ENCODE measurements around the gene SPECC1L.
"Not testable (repeated sequence)": the region's sequence is repeated elsewhere in the genome, so short reads cannot be mapped to it uniquely, and the experiment has no call there.

Gene SPECC1L

DNA sequence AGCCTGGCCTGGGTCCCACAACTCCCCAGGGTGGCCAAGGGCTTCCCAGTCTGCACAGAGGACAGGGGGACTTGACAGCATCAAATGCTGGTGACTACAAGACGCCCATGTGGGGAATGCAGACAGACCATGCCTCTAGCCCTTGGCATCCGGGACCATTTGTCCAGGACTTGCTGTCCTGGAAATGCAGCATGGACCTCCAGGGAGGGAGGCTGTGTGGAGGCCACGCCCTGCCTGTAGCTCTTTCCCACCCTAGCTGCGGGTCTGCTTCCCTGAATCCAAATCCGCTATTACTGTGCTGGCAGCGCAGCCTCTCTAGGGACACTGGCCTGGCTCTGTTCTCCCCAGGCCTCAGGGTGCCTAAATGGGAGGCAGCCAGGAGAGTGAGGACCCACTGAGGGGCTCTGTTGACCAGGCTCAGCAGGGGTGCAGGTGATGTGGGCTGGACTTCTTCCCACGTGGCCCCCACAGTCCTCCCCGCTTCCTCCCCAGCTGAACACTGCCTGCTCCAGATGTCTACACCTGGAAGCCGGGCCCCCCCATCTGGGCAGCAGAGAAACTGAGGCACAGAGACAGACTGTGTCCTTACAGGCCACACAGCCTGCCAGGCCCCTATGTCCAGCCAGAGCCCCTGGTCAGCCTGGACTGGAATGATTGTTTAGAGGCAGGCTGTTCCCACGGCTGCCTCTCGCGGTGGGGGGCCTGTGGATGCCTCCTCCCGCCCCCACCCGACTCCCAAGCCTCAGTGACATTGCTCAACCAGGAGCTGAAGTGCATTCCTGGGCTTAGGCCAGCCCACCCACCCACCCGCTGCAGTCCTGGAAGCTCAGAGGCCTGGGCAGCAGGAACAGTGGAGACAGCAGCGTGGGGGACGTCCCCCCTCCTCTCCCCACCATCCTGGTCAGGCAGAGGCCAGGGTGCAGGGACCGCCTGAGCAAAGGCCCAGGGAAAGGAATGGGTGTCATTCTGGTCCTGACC is 24.8 kb upstream of the SPECC1L start:
- not testable (repeated sequence) for DNase-seq

DNA sequence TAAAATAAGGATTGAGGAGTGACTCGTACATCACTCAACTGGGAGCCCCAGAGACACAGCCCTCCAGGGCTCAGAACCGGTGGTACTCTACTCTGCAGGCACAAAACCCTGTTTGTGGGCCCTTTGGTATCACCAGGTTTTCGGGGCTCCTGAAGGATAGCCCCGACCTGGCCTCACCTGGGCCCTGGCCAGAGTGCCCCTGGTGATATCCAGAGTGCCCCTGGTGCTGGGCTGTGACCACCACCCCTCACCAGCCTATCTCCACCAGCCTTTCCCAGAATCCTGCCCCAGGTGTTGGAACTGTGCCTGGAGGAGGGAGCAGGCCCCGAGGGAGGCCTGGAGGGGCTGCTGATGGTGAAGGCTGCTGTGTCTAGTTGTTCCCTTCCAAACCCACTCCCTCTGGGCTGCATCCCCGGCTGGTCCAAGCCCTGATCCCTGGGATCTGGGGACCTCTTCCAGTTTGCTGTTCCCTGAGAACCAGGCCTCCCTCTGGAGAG is 23.6 kb upstream of the SPECC1L start:
- no peak for DNase-seq

DNA sequence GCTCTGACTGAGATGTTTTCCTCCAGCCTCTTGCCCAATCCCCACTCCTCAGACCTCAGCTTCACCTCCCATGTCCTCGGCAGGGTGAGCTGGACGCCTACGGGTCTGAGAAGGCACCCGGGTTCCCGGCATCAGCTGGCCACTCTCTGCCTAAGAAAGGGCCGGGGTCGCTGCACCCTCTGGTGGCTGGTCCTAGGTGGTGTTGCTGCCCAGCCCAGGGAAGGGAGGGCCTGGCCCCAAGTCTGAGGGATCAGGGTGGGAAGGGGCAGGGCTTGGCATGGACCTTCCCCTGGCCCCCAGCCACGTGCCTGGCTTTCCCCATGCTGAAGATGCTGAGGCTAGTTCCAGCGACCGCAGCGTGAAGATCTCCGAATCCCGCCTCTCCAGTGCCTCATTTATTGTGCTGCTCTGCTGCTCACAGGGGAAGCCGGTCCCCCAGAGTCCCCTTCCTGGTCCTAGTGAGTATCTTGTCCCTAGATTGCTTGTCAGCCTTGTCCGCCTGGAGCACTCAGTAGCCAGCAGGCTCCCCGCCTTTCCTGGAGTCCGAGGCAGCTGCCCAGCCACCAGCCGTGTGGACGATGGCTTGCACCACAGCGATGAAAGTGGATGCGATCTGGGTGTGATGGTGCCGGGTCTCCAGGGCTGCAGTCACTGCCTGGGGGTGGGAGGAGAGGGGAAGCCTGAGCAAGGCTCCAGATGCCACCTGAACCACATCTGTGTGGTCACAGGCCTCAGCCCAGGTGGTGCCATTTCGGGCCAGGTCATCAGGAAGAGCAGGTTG is 22.9 kb upstream of the SPECC1L start:
- DNase-seq: peak; percentile 69

DNA sequence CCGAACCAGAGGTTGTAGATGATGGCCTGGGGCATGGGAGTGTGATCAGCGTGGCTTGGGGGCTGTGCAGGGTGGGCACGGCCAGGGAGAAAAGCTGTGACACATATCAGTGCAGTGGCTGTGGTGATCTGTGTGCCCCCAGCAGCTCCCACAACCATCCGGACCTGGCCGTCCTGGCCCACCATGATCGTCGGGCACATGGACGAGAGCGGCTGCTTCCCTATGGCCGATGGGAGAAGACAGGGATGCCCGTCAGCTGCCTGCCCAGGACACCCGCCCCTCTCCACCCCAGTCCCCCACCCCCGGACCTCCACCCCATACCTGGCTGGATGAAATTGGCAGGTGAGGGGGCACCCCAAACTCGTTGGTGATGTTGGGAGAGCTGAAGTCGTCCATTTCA is 22.0 kb upstream of the SPECC1L start:
- DNase-seq: not testable (repeated sequence)

DNA sequence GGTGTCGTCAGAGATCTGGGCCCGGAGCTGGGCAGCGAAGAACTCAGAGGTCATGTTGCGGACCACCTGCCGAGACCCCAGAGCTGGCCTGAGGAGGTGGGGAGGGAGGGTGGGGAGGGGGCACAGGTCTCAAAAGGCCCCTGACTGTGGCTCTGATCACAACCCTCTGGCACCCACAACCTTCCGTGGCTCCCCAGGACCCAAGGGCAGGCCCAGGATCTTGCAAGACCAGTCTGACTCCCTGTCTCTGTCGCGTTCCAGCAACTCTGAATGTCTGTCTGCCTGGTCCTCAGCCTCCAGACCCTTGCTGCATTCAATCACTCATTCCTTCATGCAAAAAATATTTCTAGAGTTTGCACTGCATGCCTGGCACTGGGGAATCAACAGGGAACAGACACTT is 21.2 kb upstream of the SPECC1L start:
- not testable (repeated sequence) for DNase-seq

DNA sequence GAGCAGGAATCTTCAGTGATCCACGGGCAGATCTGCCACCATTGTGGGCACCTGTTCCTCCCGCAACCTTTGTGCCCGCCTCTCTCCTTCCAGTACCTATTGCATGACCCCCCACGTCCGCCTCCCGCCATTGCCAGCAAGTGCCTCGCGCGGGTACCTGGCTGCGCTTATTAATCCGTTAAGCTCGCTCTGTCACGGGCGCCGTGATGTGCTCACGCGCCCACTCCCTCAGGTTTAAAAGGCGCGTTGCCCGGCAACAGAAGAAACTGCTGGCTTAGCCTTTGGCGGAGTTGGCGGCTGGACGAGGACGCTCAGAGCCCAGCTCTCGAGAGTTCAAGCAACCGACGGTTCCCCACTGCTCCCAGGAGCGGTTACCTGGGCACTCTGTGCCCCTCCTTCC is 19.3 kb upstream of the SPECC1L start:
- DNase-seq: not testable (repeated sequence)

DNA sequence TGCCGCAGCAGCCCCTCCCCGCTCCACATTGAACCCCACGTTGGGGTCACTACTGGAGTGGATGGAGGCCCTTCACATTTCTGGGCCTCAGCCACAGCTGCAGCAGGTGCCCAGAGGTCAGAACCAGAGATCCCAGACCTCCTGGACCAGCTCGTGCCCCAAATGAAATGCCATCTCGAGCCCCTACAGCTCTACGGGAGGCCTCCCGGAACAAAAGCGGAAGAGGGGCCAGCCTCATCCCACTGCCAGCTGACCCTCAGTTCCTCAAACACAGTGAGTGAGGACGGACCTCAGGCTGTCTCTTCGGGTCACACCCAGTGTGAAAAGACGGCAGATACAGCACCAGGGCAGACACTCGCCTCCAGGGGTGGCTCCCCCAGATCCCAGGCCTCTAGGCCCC is 17.5 kb upstream of the SPECC1L start:
- not testable (repeated sequence) for DNase-seq

DNA sequence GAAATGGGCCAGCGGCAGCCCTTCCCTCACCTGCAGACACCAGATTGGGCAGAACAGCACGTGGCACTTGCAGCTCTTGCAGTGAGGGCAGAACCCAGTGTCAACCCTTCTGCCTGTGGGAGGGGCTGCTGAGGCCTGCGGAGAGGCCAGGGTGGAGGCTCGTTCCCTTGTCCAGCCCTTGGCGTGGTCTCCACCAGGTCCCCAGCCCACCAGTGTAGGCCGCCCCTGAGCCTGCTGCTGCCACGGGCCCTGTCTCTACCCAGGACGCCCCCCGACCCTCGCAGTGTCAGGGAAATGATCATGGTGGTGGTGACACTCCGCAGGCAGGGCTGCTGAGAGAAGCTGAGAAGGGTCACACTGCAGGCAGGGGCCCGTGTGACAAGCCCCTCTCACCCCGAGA is 14.5 kb upstream of the SPECC1L start:
- DNase-seq: not testable (repeated sequence)

DNA sequence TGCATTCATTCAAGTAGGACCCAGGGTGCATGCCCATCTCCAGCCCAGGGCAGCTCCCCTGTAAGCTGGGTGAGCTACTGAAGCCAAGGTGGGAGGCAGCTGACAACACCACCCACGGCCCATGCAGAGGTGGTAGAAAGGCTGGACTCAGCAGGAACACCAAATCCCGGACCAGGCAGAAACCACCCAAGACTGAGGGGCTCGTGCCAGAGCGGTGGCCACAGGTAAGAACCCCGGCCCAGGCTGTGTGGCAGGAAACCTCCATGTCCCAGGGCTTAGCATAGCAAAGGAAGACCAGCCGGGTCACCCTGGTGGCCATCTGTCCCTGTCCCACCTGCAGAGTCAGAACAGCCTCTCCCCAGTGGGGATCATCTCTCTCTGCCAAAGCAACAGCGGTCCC is 13.9 kb upstream of the SPECC1L start:
- DNase-seq: not testable (repeated sequence)

DNA sequence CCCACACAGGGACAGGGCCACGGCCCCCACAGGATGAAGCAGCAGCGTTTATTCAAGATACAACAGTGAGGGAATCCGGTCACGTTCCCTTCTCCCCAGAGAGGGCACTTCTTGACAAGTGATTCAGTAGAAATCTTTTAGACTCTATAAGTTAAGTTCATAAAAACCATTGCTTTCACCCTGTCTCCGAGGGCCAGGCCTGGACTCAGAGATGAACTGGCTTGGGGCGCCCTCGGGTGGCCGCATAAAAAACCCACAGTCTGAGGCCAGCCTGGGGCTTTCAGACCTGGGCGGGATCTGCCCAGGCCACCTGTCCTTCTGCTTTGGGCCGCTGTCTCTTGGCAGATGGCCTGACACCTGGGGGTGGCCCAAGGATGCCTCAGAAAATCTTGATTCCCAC is 11.2 kb upstream of the SPECC1L start:
- DNase-seq: peak; percentile 82

DNA sequence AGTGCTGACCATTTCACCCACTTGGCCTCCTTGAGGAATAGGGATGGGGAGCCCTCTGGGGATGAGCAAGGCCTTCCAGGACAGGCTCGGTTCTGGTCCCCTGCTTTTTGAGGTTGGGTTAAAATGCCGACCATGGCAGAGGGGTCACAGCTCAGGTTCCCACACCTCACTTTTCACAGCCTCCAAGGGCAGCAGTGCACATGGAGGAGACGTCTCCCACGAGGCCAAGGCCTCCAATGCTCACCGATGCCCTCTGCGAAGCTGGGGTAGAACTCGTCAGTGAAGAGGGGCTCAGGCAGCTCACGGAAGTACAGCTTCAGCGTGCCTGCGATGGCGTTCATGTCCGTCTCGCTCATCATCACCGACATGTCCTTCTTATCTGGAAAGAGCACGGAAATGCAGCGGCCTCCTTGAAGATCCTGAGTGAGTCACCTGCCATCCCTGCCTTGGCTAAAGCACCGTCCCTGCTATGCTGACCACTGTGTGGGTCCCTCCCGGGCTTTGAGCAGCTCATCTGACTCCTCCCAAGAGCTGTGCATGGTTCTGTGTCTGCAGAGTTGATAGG is 8.4 kb upstream of the SPECC1L start:
- DNase-seq: not testable (repeated sequence)

DNA sequence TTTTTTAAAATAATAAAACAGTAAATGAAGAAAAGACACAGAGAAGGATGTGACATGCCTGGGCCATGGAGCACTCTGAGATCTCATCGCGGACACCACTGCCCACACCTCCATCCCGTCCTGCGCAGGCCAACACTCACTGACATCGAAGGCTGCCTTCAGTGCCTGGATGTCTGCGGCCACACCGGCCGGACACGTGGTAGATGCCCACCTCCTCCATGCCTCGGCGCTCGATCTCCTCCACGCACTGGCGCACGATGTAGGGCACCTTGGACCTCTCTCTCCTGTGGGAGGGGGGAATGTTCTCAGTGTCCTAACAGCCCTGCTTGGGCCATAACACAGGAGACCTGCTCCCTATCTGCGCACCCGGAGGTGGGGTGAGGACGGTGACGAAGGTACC is 7.2 kb upstream of the SPECC1L start:
- not testable (repeated sequence) for DNase-seq

DNA sequence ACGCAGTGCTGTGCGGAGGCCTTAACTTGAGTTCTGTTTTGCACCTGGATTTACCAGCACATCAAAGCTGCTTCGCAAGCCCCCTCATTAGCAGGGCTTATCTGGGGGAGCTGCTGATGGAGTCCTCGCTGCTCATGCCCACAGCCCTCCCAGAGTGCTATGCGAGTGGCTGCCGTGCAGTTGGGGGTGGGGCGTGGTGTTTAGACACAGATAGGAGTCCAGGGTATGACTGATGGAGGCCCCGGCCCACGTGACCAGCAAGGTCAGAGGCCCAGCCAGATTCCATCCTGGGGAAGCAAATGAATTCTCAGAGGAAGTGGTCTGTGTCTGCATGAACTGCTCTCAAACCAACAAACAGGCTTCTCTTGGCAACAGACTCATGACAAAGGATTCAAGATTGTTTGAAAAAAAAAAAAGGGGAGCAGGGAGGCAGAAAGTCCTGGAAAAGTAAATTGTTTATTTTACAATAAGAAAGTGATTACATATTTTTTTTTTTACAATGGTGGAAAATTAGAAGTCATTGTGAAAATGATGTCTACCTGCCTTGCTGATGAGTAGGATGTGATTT is 6.2 kb upstream of the SPECC1L start:
- not testable (repeated sequence) for DNase-seq

DNA sequence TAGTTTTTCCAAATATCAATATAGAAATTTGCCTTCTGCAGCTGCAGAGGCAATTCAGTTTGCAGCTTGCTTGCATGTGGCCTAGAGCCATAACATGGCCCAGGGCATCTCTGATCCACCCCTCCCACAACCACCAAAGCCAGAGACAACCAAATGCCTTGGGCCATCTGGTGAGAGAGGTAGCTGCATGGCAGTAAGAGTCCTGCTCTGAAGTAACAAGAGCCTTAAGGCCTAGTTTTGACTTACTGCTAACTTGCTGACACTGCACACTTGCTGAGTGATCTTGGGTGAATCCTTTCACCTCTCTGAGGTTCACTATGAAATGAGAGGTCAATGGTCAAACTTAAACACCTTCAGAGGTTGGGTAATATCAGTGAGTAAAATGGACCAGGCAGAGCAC is 4.9 kb upstream of the SPECC1L start:
- DNase-seq: no peak

DNA sequence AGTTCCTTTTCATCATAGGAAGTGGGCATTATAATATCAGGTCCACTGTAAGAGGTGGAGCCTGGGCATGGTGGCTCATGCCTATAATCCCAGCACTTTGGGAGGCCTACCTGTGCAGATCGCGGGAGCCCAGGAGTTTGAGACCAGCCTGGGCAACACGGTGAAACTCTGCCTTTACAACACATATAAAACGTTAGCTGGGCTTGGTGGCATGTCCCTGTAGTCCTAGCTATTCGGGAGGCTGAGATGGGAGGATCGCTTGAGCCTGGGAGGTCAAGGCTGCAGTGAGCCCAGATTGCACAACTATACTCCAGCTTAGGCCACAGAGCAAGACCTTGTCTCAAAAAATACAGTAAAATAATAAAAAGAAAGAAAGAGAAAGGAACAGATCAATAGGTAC is 4.1 kb upstream of the SPECC1L start:
- DNase-seq: not testable (repeated sequence)

DNA sequence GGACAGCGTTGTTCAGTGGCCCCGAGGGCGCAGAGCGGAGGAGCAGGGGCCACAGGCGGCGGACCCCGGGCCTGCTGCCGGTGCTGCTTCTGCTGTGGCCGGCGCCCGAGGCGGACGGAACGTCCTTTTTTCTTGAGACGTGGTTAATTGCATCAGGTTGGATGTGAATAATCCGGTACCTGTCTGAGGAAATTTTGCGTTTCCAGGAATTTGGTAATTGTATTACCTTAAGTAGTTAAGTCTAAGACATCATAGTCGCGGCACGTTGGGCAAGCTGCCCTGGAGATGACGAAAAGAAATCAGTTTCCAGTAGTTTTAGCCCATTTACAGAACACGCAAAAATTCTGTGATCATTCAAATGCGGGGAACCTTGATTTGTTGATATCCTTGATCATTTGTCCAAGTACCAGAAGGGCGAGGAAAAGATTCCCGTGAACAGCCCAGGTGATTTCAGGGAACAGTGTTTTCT is 789 bp downstream of the SPECC1L start:
- DNase-seq: no peak

DNA sequence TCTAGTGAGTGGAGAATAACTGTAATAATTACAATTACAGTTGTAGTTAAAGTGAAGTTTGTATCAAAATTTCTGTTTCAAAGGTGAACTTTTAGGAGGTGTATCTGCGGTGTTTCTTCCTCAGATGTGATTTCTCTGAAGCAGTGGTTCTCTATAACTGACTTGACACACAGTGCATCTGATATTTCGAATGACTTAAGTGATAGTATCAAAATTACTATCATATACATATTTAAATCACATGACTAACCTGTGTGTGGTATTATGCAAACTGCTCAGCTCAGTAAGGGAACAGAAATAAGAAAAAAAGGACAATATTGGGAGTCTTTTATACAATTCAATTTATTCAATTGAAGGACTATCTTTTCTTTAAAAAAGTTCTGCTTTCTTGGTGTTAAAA is 2.4 kb downstream of the SPECC1L start:
- DNase-seq: not testable (repeated sequence)

DNA sequence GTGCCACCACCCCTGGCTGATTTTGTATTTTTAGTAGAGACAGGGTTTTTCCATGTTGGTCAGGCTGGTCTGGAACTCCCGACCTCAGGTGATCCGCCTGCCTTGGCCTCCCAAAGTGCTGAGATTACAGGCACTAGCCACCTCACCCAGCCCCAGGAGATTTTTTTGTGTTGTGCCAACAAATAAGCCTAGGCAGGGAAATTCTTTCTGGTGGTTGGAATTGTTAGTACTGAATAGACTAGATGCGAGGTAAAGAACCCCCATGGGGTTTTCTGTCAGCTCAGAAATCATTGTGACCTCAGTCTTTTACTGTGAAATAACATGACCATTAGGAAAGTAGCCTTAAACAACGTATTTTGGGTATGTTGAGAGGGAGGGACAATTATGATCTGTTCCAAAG is 3.3 kb downstream of the SPECC1L start:
- DNase-seq: not testable (repeated sequence)

DNA sequence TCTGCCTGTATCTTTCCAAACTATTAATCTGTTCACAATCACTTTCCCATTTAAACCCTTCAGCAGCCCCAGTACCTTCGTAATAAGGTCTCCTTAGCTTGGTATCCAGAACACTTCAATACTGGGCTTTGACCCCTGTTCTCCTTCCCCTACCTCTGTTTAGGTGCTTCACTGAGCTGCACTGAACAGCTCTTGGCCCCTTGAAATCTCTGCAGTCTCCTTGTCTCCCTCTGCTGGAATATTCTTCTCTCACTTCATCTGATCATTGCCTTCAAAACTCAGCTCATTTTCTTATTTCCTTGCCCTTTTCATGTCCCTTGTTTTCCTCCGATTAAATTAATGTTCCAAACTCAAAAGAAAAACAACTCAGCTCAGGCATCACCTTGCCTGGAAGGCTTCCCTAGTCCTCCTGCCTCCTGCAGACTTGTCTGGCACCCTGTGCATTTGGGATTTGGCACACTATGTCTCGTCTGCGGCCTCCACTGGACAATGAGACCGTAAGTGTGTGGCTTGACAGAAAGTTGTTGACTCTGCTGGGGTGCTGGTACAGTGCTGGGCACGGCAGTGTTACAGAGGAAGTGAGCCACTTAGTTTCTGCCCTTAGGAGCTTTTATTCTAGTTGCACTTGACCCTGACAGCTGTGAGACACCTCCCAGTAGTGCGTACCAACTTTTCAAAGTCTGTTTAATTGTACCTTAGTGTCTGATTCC is 4.2 kb downstream of the SPECC1L start:
- not testable (repeated sequence) for DNase-seq

DNA sequence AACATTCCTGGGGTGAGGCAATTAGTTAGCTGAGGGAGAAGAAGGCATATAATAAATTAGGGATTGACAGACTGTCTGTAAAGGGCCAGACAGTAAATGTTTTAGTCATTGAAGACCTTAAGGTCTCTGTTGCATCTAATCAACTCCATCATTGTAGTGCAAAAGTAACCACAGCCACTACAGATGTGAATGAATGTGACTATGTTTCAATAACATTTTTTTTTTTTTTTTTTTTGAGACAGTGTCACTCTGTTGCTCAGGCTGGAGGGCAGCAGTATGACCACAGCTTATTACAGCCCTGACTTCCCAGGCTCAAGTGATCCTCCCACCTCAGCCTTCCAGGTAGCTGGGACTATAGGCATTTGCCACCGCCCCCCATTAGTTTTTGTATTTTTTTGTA is 9.7 kb downstream of the SPECC1L start:
- not testable (repeated sequence) for DNase-seq

DNA sequence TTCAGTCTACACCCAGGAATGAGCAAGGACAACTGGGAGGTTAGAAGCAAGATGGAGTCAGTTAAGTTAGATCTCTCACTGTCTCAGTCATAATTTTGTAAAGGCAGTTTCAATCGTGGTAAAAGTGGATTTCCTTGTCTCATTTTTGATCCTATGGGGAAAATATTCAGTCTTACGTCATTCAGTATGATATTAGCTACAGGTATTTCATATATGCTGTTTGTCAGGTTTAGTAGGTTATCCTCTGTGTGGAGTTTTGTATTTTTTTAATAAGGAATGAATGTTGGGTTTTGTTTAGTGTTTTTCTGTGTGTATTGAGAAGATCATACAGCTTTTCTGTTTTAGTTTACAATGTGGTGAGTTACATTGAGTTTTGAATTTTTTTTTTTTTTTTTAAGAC is 11.8 kb downstream of the SPECC1L start:
- DNase-seq: no peak

DNA sequence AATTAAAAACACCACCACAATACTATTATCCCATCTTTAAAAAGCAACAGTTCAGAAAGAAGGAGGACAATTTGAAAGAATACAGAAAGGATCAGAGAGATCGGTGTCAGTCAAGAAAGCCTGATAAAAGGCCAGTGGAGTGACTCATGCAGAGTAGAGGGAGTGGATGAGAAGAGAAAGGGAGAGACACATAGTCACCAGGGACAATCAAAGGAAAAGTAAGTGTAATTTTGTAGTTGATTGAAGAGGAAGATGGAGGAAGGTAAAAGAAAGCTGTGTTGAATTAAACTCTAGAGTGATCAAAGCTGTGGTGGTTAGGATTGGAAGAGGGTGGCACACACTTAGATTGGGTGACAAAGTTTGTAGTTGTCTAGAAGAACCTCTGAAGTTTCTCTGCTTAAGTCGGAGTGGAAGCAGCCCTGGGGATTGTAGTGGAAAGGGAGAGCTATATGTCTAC is 14.1 kb downstream of the SPECC1L start:
- DNase-seq: peak; percentile 27
